SU-DHL-6 (cell line): ENCODE measurements around the gene DEPDC5.

Experiments
- H2AFZ ChIP-seq: fragments of 200-600 bp; sonication (generic); 2 replicates; pipeline ENCODE4 v1.6.1; 2014; ENCODE audit warnings: low read depth, mild to moderate bottlenecking, moderate library complexity, mixed read lengths, antibody characterized with exemption, low read length; ENCODE audit not compliant: severe bottlenecking
- H3F3A ChIP-seq: fragments of 200-600 bp; shearing (Covaris generic); 2 replicates; pipeline ENCODE4 v1.6.0; 2016; ENCODE audit warnings: antibody characterized with exemption, mild to moderate bottlenecking; ENCODE audit not compliant: insufficient read depth
- H3K27ac ChIP-seq: fragments of 200-600 bp; sonication (generic); 2 replicates; pipeline ENCODE4 v1.5.1; 2016; ENCODE audit warnings: low read depth, mild to moderate bottlenecking, low read length, moderate library complexity, mixed read lengths
- H3K27me3 ChIP-seq: fragments of 200-600 bp; sonication (generic), shearing (Covaris generic); 2 replicates; pipeline ENCODE4 v1.6.0; 2014; ENCODE audit warnings: mild to moderate bottlenecking, low read length
- H3K36me3 ChIP-seq: fragments of 200-600 bp; sonication (generic); 2 replicates; pipeline ENCODE4 v1.6.1; 2014; ENCODE audit warnings: mild to moderate bottlenecking, low read length, mixed read lengths
- H3K4me2 ChIP-seq: fragments of 300-600, 200-600 bp; shearing (Covaris generic), sonication (generic); 2 replicates; pipeline ENCODE4 v1.6.0; 2014; ENCODE audit warnings: low read length, low read depth, mild to moderate bottlenecking; ENCODE audit not compliant: poor library complexity, severe bottlenecking
- H3K4me3 ChIP-seq: fragments of 200-600 bp; sonication (generic); 2 replicates; pipeline ENCODE4 v1.5.1; 2014; ENCODE audit warnings: antibody characterized with exemption, low read length, mild to moderate bottlenecking, mixed read lengths; ENCODE audit not compliant: insufficient read depth, poor library complexity, severe bottlenecking
- H3K79me2 ChIP-seq: fragments of 200-600 bp; sonication (generic); 2 replicates; pipeline ENCODE4 v1.6.1; 2014; ENCODE audit warnings: mild to moderate bottlenecking, low read length, moderate library complexity; ENCODE audit not compliant: insufficient read depth
- H3K9ac ChIP-seq: fragments of 200-600 bp; sonication (generic); 2 replicates; pipeline ENCODE4 v1.7.0; 2014; ENCODE audit warnings: mild to moderate bottlenecking, low read length
- H3K9me2 ChIP-seq: fragments of 200-600 bp; sonication (generic); replicated peaks from 2 replicates; pipeline ENCODE4 v1.6.1; 2014; ENCODE audit warnings: low read length; ENCODE audit not compliant: insufficient read depth
- H3K9me3 ChIP-seq: fragments of 200-600 bp; sonication (generic); 2 replicates; pipeline ENCODE4 v1.6.1; 2014; ENCODE audit warnings: low read length, mixed read lengths; ENCODE audit not compliant: insufficient read depth
- H4K20me1 ChIP-seq: fragments of 200-600 bp; sonication (generic); 2 replicates; pipeline ENCODE4 v1.6.1; 2014; ENCODE audit warnings: low read depth, mild to moderate bottlenecking, antibody characterized with exemption, low read length, moderate library complexity, mixed read lengths
- EZH2phosphoT487 ChIP-seq: fragments of 200-600 bp; sonication (generic), shearing (Covaris generic); conservative IDR thresholded peaks from 2 replicates; pipeline ENCODE4 v1.6.1; 2018; ENCODE audit warnings: mild to moderate bottlenecking, antibody characterized with exemption, low read length, moderate library complexity, mixed read lengths
- TF ChIP-seq, protein P1 (sequence below): fragments of 200-600 bp; sonication (generic); IDR thresholded peaks from one replicate; pipeline ENCODE4 v1.5.1; 2017; ENCODE audit warnings: antibody characterized with exemption, mild to moderate bottlenecking, low read length, moderate library complexity; ENCODE audit not compliant: insufficient read depth, poor library complexity, severe bottlenecking

DEPDC5 gene

DNA sequence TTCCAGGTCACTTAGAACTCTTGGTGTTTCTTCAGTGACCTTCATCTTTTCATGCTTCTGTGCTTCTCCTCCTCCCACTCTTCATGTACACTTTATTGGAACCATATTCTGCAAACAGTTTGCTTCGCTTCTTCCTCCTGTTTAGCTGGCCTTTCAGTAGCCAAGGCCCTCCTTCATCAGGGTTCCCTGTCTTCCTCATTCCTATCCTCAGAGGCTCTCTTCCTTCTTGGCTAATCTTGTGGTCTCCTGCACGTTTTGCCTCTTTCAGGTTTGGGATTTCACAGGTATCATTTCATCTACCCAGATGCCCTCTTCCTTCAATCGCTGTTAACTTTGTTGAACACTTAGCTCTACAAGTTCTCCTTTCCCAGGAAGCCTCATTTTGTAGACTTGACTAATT, 66.8 kb downstream of the DEPDC5 start:
- Histone ChIP-seq H3K9ac (no peak overlapping the region), H3K79me2 (no peaks in the 10 kb centered on the region), H3K9me3 (no peaks in the 10 kb centered on the region), H3K27me3 (no peaks in the 10 kb centered on the region), H3K27ac (no peak overlapping the region), H4K20me1 (no peaks in the 10 kb centered on the region), H2AFZ (no peak overlapping the region), H3K4me3 (no peak overlapping the region), H3K4me2 (no peak overlapping the region), H3K36me3 (peaks cover 28% of the 10 kb centered on the region; the same call in 1 of the 2 replicates), H3F3A (no peaks in the 10 kb centered on the region; the same call in 1 of the 2 replicates), H3K9me2 (no peaks in the 10 kb centered on the region)
- TF ChIP-seq, protein P1, sequence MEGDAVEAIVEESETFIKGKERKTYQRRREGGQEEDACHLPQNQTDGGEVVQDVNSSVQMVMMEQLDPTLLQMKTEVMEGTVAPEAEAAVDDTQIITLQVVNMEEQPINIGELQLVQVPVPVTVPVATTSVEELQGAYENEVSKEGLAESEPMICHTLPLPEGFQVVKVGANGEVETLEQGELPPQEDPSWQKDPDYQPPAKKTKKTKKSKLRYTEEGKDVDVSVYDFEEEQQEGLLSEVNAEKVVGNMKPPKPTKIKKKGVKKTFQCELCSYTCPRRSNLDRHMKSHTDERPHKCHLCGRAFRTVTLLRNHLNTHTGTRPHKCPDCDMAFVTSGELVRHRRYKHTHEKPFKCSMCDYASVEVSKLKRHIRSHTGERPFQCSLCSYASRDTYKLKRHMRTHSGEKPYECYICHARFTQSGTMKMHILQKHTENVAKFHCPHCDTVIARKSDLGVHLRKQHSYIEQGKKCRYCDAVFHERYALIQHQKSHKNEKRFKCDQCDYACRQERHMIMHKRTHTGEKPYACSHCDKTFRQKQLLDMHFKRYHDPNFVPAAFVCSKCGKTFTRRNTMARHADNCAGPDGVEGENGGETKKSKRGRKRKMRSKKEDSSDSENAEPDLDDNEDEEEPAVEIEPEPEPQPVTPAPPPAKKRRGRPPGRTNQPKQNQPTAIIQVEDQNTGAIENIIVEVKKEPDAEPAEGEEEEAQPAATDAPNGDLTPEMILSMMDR: no peak
- no peak for TF ChIP-seq EZH2phosphoT487

DNA sequence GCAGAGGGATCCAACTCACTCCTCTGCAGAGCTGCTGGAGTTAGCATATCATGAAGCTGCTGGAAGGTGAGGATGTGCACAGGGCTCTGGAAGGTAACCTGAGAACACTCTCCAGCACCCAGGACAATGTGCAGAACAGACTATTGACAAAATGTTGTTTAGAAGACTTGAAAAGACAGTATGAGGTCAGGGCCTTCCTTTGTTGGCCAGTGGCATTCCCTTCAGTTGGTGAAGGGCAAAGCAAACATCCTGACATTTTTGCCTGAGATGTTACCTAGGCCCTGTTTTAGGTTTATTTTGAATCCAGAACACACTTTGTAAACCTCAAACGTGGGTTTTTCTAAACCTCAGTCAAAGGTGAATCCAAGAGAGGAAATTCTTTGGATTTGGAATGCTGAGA, 67.8 kb downstream of the DEPDC5 start:
- H4K20me1 ChIP-seq: no peaks in the 10 kb centered on the region
- H3K9ac ChIP-seq: no peak overlapping the region

DNA sequence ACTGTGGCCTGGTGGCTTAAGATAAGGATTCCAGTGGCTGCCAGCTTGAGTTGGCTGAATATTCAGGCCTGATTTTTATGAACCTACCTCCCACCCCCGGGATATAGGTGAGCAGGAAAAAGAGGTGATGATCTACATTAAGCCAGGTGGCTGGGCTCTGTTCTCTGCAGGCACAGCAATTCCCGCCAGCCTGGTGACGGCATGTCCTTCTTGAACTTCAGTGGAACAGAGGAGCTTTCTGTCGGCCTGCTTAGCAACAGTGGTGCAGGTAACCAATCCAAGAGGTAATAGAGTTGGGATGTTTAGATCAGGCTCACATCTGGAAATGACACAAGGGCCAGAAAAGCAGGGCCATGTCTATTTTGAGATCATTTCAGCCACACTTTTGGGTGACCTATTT, 68.7 kb downstream of the DEPDC5 start:
- Histone ChIP-seq H3K9me2 (no peaks in the 10 kb centered on the region), H2AFZ (no peak overlapping the region), H3K9ac (no peak overlapping the region), H4K20me1 (no peaks in the 10 kb centered on the region), H3F3A (no peaks in the 10 kb centered on the region; the same call in 1 of the 2 replicates), H3K9me3 (no peaks in the 10 kb centered on the region), H3K4me3 (no peak overlapping the region), H3K79me2 (no peaks in the 10 kb centered on the region), H3K36me3 (peaks cover 31% of the 10 kb centered on the region; the same call in 1 of the 2 replicates), H3K4me2 (no peak overlapping the region), H3K27me3 (no peaks in the 10 kb centered on the region), H3K27ac (no peak overlapping the region)
- TF ChIP-seq EZH2phosphoT487: no peak
- TF ChIP-seq, protein P1: no peak

More for the DNA sequence above, 67.8 kb downstream of the DEPDC5 start:
- Histone ChIP-seq H3K4me3 (no peak overlapping the region), H3K79me2 (no peaks in the 10 kb centered on the region), H3K4me2 (no peak overlapping the region), H3K27me3 (no peaks in the 10 kb centered on the region), H3K27ac (no peak overlapping the region), H3F3A (no peaks in the 10 kb centered on the region; the same call in 1 of the 2 replicates), H3K9me2 (no peaks in the 10 kb centered on the region), H2AFZ (no peak overlapping the region), H3K36me3 (peaks cover 30% of the 10 kb centered on the region; the same call in 1 of the 2 replicates), H3K9me3 (no peaks in the 10 kb centered on the region)
- TF ChIP-seq, protein P1: no peak
- TF ChIP-seq EZH2phosphoT487: no peak
